ENCODE measurements around the gene ITGB3.
"Not testable (repeated sequence)": the region's sequence is repeated elsewhere in the genome, so short reads cannot be mapped to it uniquely, and the experiment has no call there.

The ITGB3 gene

DNA sequence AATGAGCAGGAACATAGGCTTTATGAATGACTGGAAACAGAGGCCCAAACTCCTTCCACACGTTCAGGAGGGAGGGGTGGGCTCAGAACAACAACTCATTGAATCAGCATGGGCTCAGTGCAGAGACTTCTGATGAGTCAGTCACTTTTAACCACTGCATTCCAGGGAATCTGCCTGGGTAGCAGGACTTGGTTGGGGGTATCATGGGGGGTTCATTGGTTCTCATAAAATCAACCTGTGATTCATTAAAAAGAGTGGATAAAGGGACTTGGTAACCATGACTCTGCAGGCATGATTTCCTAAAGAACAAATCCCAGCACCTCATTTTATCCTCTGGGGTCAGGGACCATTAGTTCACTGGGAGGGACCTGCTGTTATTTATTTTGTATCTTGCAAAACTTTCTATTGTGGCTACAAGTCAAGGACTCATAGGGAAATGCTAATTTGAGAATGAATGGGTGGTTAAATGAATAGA, 13.8 kb downstream of the ITGB3 start:
- H3K36me3 Mint-ChIP-seq = no peaks in the 10 kb centered on the region
- DNase-seq = no peak
- H3K27me3 Mint-ChIP-seq = peaks cover 36% of the 10 kb centered on the region
- no peaks in the 10 kb centered on the region for H3K4me1 Mint-ChIP-seq
- H3K4me3 Mint-ChIP-seq = no peak overlapping the region
- CTCF ChIA-PET = no interaction called here
- H3K9me3 Mint-ChIP-seq = peaks cover 4% of the 10 kb centered on the region
- no peak overlapping the region for H3K27ac Mint-ChIP-seq

DNA sequence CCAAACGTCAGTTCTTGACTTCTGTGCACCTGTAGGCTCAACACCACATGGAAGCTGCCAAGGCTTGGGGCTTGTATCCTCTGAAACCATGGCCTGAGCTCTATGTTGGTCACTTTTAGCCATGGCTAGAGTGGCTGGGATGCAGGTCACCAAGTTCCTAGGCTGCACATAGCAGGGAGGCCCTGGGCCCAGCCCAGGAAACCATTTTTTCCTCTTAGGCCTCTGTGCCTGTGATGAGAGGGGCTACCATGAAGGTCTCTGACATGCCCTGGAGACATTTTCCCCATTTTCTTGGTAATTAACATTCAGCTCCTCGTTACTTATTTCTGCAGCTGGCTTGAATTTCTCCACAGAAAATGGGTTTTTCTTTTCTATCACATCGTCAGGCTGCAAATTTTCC, 15.3 kb downstream of the ITGB3 start:
- CTCF ChIA-PET, H3K36me3 Mint-ChIP-seq, H3K4me3 Mint-ChIP-seq, H3K4me1 Mint-ChIP-seq, DNase-seq, H3K9me3 Mint-ChIP-seq, H3K27ac Mint-ChIP-seq: not testable (repeated sequence)
- peaks cover 35% of the 10 kb centered on the region for H3K27me3 Mint-ChIP-seq

DNA sequence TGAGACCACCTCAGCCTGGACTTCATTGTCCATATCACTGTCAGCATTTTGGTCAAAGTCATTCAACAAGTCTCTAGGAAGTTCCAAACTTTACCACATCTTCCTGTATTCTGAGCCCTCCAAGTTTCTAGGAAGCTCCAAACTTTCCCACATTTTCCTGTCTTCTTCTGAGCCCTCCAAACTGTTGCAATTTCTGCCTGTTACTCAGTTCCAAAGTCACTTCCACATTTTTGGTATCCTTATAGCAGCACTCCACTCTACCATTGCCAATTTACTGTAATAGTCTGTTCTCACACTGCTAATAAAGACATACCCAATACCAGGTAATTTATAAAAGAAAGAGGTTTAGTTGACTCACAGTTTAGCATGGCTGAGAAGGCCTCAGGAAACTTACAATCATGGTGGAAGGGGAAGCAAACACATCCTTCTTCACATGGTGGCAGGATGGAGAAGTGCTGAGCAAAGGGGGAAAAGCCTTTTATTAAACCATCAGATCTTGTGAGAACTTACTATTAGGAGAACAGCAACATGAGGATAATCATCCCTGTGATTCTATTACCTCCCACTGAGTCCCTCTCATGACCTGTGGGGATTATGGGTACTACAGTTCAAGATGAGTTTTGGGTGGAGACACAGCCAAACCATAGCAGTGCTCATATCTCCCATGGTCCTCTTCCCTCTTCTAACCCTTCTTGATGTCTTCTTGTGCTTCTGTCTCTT, 16.1 kb downstream of the ITGB3 start:
- CTCF ChIA-PET, H3K9me3 Mint-ChIP-seq, H3K27ac Mint-ChIP-seq, H3K4me3 Mint-ChIP-seq, DNase-seq, H3K36me3 Mint-ChIP-seq, H3K4me1 Mint-ChIP-seq: not testable (repeated sequence)
- peaks cover 35% of the 10 kb centered on the region for H3K27me3 Mint-ChIP-seq

DNA sequence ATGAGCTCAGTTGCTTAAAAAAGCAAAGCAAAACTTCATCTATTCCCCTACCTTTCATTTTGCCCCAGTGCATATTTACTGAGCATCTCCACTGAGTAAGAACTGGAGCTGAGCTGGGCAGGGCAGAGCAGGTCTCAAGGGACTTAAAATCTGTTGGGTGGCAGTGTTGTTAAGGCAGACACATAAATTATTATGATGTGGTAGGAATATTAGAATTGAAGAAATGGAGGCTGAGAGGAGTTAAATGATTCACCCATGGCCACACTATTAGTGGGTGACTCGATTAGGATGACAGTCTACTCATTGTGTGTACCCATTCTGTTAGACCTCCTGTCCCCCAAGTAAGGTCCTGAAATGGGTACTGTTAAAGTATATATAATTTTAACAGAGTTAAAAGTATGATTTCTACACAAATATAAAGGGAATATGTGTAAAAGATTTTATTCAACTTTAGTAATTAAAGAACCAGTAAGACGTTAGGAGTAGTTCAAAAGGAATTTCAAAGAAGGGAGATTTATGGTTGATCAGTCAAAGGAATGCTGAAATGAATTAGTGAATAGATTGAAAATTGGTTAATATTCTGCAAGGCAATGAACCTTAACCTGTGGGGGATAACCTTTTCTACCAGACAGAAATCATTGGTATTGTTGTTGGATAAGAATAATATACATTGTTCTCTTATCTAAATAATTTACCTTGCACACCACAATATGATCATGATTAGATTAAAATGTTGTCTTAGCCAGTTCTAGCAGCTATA, 17.5 kb downstream of the ITGB3 start:
- CTCF ChIA-PET = no interaction called here
- H3K27ac Mint-ChIP-seq = no peak overlapping the region
- H3K4me1 Mint-ChIP-seq = no peaks in the 10 kb centered on the region
- H3K4me3 Mint-ChIP-seq = no peak overlapping the region
- H3K27me3 Mint-ChIP-seq = peaks cover 48% of the 10 kb centered on the region
- peaks cover 4% of the 10 kb centered on the region for H3K9me3 Mint-ChIP-seq
- DNase-seq = no peak
- no peaks in the 10 kb centered on the region for H3K36me3 Mint-ChIP-seq

DNA sequence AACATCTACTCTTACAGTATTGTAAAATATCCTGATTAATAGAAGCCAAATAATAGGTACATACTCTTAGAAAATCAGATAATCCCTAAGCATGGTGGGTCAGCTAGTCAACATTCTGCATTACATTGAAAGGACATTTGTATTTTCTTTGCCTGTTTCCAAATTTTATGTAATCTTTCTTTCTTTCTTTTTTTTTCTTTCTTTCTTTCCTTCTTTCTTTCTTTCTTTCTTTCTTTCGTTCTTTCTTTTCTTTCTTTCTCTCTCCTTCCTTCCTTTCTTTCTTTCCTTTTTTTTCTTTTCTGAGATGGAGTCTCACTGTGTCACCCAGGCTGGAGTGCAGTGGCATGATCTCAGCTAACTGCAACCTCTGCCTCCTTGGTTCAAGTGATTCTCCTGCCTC, 18.9 kb downstream of the ITGB3 start:
- H3K36me3 Mint-ChIP-seq = no peaks in the 10 kb centered on the region
- DNase-seq = no peak
- no peak overlapping the region for H3K27ac Mint-ChIP-seq
- no peaks in the 10 kb centered on the region for H3K4me1 Mint-ChIP-seq
- H3K9me3 Mint-ChIP-seq = peaks cover 4% of the 10 kb centered on the region
- CTCF ChIA-PET = interaction anchor here (0.7 kb wide), 1 partner anchor 27 kb away, joined by 4 read pairs; no protein-coding TSS in a partner anchor
- H3K4me3 Mint-ChIP-seq = no peak overlapping the region
- peaks cover 51% of the 10 kb centered on the region for H3K27me3 Mint-ChIP-seq

DNA sequence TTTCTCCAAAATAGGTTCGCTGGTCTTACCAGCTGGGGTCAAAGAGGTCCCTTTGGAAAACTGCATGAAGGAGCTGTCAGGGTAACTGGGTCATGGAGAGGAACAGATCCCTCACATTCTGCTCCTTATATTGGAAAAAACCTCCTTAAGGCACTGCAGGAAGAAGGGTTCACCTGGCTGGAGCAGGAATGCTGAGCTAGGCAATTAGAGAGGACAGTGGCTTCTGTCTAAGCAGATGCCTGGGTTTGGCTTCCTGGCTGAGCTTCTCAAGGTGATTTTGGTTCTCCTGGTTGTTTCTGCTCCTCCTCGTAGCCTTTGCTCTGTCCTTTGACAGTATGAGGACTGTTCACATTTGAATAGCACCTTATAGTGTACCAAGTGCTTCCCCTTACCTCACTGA, 19.6 kb downstream of the ITGB3 start:
- Mint-ChIP-seq H3K27me3 (peaks cover 51% of the 10 kb centered on the region), H3K4me3 (no peak overlapping the region), H3K9me3 (peaks cover 4% of the 10 kb centered on the region), H3K36me3 (no peaks in the 10 kb centered on the region), H3K27ac (no peak overlapping the region), H3K4me1 (no peaks in the 10 kb centered on the region)
- no peak for DNase-seq
- CTCF ChIA-PET = no interaction called here

DNA sequence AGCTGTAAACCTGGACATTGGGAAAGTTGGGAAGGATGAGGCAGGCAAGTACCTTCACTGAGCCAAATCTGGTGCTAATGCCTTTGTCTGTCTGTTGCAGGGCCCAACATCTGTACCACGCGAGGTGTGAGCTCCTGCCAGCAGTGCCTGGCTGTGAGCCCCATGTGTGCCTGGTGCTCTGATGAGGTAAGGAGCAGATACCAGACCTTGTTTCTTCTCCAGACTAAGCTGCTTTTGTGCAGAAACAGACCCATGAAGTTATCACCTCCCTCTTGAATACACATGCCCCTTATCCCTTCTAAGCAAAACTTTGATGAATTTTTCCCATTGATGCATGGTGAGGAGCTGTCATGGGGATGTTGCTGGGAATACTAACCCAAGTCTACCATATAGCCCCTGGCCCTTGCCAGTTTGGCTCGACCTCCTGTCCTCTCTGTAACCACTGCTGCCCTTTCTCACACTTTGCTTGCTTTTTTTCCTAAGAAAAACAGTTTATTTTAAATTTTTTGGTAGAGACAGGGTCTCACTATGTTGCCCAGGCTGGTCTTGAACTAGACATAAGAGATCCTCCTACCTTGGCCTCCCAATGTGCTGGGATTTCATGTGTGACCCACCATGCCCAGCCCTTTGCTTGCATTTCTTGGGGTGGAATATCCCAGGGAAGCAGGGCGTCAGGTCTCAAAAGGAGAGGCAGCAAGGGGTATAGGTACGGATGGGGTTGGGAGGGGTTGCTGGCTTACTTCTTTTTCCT, 20.9 kb downstream of the ITGB3 start:
- peaks cover 1% of the 10 kb centered on the region for H3K9me3 Mint-ChIP-seq
- H3K4me3 Mint-ChIP-seq = no peak overlapping the region
- no peak for DNase-seq
- CTCF ChIA-PET = no interaction called here
- peaks cover 47% of the 10 kb centered on the region for H3K27me3 Mint-ChIP-seq
- H3K36me3 Mint-ChIP-seq = no peaks in the 10 kb centered on the region
- H3K4me1 Mint-ChIP-seq = peaks cover 5% of the 10 kb centered on the region
- no peak overlapping the region for H3K27ac Mint-ChIP-seq

DNA sequence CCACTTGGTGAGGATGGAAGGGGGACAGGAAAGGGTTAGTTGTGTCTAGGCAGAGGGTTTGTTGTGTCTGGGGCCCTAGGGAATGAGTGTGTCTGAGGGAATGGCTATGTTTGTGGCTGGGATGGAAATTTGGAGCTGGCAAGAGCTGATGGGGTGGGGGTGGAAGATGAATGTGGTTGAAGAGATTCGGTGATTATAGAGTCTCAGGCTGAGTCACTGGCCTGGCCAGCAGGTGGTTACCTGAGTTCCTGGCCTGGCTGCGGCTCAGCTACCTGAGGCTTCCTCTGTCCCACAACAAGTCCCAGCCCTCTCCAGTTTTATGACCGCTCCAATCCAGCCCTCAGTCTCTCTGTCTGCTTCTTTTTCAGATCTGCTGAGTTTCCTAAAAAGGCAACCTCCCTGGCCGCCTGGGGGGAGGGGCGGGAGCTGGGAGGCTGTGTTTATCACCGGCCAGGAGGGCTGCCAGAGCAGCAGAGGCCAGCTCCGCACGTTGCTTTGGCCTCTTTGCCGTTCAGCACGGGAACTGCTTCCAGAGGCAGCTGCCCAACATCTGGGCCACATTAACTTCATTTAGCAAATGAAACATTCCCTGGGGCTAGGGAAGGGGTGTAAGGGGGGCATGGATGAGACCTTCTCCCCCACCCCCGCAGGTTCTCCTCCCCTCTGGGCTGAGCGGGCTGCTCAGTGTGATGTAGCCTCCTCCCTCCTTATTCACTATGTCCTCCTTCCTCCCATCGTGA, 21.8 kb downstream of the ITGB3 start:
- H3K27ac Mint-ChIP-seq = no peak overlapping the region
- no peaks in the 10 kb centered on the region for H3K9me3 Mint-ChIP-seq
- H3K27me3 Mint-ChIP-seq = peaks cover 50% of the 10 kb centered on the region
- H3K4me3 Mint-ChIP-seq = no peak overlapping the region
- CTCF ChIA-PET = no interaction called here
- no peak for DNase-seq
- H3K36me3 Mint-ChIP-seq = no peaks in the 10 kb centered on the region
- peaks cover 5% of the 10 kb centered on the region for H3K4me1 Mint-ChIP-seq

DNA sequence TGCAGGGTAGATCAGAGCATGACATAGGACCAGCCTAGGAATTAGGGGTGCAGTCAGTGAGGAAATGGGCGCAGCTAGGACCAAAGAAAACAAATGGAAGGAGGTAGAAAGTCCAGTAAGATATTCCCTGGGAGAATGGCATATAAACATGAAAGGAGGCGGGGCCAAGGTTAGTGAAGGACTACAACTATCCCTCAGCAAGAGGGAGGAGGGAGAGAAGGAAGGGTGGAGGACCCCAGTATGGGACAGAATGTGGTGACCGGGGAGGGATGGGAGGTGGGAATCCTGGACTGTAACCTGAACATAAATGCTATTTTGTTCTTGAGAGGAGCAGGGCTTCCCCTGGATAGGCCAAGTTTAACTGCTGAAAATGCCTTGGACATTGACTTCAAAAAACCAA, 22.8 kb downstream of the ITGB3 start:
- Mint-ChIP-seq H3K36me3 (no peaks in the 10 kb centered on the region), H3K27me3 (peaks cover 46% of the 10 kb centered on the region), H3K4me3 (no peak overlapping the region), H3K9me3 (no peaks in the 10 kb centered on the region), H3K27ac (no peak overlapping the region), H3K4me1 (peaks cover 5% of the 10 kb centered on the region)
- CTCF ChIA-PET = no interaction called here
- DNase-seq = no peak

DNA sequence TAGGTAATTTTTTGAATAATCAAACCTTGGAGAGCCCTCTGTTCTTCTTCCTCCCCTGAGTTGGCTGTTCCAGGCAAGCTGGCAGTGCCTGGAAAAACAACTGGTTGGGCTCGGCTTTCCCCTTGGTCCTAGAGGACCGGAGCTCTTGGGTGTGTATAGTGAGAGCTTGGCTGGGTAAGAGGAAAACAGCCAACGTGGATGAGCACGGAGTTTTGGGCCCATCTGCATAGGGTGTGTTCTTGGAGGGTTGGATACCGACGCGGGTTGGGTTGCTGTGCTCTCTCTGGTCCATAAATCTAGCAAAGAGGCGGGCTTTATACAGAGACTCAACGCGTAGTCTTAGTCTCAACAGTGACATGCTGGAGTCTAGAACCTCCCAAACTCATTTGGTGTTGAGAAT, 23.2 kb downstream of the ITGB3 start:
- no peaks in the 10 kb centered on the region for H3K36me3 Mint-ChIP-seq
- CTCF ChIA-PET = interaction anchor here (0.6 kb wide), 1 partner anchor 263 kb away, joined by 3 read pairs; no protein-coding TSS in a partner anchor
- H3K9me3 Mint-ChIP-seq = no peaks in the 10 kb centered on the region
- peaks cover 5% of the 10 kb centered on the region for H3K4me1 Mint-ChIP-seq
- H3K27me3 Mint-ChIP-seq = peaks cover 46% of the 10 kb centered on the region
- no peak overlapping the region for H3K4me3 Mint-ChIP-seq
- H3K27ac Mint-ChIP-seq = no peak overlapping the region
- no peak for DNase-seq

DNA sequence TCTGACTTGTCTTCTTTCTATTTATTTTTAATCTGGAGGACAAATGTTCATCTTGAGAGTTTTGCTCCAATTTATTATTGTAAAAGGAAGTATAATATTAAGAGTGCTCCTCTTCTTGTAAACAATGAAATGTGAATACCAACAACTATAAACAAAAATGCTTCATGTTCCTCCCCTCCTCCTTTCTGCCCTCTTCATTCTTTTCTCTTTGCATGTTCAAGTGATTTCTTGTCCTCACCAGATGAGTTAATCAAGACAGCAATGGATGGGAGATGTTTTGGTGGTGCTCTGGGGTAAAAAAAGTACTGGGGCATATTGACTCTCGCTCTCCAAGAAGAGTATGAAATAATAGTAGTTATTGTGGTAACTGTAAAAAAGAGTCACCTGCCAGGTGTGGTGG, 24.3 kb downstream of the ITGB3 start:
- Mint-ChIP-seq H3K27ac (no peak overlapping the region), H3K36me3 (no peaks in the 10 kb centered on the region), H3K9me3 (no peaks in the 10 kb centered on the region), H3K4me1 (peaks cover 5% of the 10 kb centered on the region), H3K4me3 (no peak overlapping the region), H3K27me3 (peaks cover 42% of the 10 kb centered on the region)
- no peak for DNase-seq
- CTCF ChIA-PET = no interaction called here

DNA sequence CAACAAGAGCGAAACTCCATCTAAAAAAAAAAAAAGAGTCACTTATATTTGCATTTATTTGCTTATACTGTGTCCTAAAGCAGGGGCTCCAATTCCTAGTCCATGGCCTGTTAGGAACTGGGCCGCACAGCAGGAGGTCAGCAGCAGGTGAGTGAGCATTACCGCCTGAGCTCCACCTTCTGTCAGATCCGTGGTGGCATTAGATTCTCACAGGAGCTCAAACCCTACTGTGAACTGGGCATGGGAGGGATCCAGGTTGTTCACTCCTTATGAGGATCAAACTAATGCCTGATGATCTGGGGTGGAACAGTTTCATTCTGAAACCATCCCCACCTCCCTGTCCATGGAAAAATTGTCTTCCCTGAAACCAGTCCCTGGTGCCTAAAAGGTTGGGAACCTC, 24.9 kb downstream of the ITGB3 start:
- H3K27me3 Mint-ChIP-seq = peaks cover 43% of the 10 kb centered on the region
- H3K4me1 Mint-ChIP-seq = peaks cover 5% of the 10 kb centered on the region
- CTCF ChIA-PET = no interaction called here
- H3K27ac Mint-ChIP-seq = no peak overlapping the region
- H3K36me3 Mint-ChIP-seq = no peaks in the 10 kb centered on the region
- H3K4me3 Mint-ChIP-seq = no peak overlapping the region
- no peak for DNase-seq
- H3K9me3 Mint-ChIP-seq = no peaks in the 10 kb centered on the region

DNA sequence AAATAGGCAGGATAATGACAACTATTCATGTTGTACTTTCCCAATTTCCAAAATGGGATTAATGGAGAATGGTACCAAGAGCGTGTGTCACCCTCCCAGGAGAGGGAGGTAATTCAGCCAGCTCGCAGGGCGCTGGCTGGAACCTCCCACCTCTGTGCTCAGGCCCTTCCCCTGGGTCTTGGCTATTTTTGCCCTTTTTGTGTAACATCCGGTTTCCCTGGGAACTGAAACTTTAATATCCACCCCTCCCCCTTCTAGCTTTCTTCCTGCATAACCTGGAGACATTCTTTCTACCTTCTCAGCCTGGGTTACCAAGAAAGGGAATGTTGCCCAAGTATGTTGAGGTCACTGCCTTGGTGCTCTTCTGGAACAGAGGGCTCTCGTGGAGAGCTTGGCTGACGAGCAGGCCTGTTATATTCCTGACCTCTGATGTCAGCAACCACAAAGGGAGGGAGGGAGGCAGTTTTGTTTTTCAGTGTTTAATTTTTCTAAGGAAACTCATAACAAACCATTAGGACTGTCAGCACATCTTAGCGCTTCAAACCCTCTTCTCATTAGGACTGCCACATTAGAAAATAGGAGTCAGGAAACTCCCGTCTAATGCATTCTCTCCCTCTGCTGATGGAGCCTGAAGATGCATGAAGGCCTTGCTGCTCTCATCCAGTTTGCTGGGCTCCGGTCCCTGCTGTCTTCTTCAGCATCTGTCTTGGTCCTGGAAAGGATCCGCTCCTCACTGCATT, 25.6 kb downstream of the ITGB3 start:
- CTCF ChIA-PET = no interaction called here
- Mint-ChIP-seq H3K4me3 (no peak overlapping the region), H3K4me1 (peaks cover 5% of the 10 kb centered on the region), H3K36me3 (no peaks in the 10 kb centered on the region), H3K27ac (no peak overlapping the region), H3K27me3 (peaks cover 45% of the 10 kb centered on the region), H3K9me3 (no peaks in the 10 kb centered on the region)
- no peak for DNase-seq

Measured in activated naive CD4-positive, alpha-beta T cell treated with anti-CD3 and anti-CD28 coated beads, Interleukin-2, amount 10 ng/mL, durations not matched to agents 7 days and 5 days (primary cell).